ENCODE results near the gene NUAK2.
A peak's percentile ranks its signal among the peaks of the same experiment; 100 is the strongest.
"Not testable (repeated sequence)": the region's sequence is repeated elsewhere in the genome, so short reads cannot be mapped to it uniquely, and the experiment has no call there.

The NUAK2 gene

DNA sequence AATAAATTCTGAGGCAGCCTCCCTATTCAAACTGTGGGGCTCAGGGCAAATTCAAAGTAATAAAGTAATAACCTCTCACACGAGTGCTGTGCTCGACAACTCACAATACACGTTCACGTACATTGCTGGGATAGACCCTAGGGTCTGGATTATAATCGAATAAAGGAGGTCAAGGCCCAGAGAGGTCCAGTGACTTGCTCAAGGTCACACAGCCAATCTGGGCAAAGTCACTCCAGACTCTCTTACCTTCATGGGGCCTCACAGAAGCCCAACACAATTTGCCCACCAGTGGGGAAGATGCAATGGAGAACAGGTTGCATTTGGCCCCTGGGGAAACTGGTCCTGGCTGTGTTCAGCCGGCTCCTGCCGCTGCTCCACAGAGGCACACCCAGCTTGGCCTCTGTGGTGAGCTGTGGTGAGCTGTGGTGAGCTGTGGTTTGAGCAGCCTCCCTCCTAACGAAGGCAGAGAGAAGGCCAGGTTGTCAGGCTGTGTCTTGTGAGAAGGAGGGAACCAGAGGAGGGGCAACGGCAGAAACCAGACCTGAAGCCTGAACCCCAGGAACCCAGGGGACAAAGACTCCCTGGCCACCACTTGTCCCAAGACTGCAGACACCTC lies 35.1 kb downstream of the NUAK2 start:
- H3K4me1 Mint-ChIP-seq, result peaks cover 64% of the 10 kb centered on the region
- no peak overlapping the region for H3K4me3 Mint-ChIP-seq
- H3K36me3 Mint-ChIP-seq (ENCODE audit: low read depth), result no peaks in the 10 kb centered on the region

DNA sequence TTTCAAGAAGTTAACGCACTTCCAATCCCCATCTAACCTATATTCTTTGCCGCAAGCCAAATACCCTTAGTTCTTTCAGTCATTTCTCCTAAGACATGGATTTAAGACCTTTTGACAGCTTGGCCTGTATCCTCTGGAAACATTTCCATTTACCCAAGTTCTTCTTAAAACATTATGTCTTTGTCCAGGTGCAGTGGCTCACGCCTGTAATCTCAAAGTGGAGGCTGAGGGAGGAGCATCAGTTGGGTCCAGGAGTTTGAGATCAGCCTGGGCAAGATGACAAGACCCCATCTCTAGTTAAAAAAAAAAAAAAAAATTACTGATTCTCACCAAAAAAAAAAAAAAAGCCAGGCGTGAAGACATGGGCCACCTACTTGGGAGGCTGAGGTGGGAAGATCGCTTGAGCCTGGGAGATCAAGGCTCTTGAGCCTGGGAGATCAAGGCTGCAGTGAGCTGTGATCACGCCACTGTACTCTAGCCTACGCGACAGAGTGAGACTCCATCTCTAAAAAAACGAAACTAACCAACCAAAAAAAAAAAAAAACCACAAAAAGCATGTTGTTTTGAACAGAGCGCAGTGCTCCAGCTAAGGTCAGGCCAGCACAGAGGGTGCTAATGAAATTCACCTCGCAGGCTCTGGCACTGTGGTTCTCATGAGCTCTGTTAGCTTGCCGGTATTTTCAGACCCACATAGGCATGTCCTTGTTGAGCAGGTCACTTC lies 36.0 kb downstream of the NUAK2 start:
- Mint-ChIP-seq H3K27ac (peak overlapping the region; percentile 82), H3K36me3 (ENCODE audit: low read depth) (no peaks in the 10 kb centered on the region), H3K27me3 (ENCODE audit: low read depth, poor library complexity) (peaks cover 3% of the 10 kb centered on the region), H3K9me3 (no peaks in the 10 kb centered on the region), H3K4me1 (peaks cover 64% of the 10 kb centered on the region), H3K4me3 (no peak overlapping the region)
- TF ChIP-seq, protein P1, sequence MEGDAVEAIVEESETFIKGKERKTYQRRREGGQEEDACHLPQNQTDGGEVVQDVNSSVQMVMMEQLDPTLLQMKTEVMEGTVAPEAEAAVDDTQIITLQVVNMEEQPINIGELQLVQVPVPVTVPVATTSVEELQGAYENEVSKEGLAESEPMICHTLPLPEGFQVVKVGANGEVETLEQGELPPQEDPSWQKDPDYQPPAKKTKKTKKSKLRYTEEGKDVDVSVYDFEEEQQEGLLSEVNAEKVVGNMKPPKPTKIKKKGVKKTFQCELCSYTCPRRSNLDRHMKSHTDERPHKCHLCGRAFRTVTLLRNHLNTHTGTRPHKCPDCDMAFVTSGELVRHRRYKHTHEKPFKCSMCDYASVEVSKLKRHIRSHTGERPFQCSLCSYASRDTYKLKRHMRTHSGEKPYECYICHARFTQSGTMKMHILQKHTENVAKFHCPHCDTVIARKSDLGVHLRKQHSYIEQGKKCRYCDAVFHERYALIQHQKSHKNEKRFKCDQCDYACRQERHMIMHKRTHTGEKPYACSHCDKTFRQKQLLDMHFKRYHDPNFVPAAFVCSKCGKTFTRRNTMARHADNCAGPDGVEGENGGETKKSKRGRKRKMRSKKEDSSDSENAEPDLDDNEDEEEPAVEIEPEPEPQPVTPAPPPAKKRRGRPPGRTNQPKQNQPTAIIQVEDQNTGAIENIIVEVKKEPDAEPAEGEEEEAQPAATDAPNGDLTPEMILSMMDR (IDR thresholded peaks at IDR 0.05), result no peak
- DNase-seq, result no peak

More for the DNA sequence above, 35.1 kb downstream of the NUAK2 start:
- no peak overlapping the region for H3K27ac Mint-ChIP-seq
- no peak for DNase-seq
- no peaks in the 10 kb centered on the region for H3K9me3 Mint-ChIP-seq
- TF ChIP-seq, protein P1 (IDR thresholded peaks at IDR 0.05), result no peak
- peaks cover 3% of the 10 kb centered on the region for H3K27me3 Mint-ChIP-seq (ENCODE audit: low read depth, poor library complexity)

DNA sequence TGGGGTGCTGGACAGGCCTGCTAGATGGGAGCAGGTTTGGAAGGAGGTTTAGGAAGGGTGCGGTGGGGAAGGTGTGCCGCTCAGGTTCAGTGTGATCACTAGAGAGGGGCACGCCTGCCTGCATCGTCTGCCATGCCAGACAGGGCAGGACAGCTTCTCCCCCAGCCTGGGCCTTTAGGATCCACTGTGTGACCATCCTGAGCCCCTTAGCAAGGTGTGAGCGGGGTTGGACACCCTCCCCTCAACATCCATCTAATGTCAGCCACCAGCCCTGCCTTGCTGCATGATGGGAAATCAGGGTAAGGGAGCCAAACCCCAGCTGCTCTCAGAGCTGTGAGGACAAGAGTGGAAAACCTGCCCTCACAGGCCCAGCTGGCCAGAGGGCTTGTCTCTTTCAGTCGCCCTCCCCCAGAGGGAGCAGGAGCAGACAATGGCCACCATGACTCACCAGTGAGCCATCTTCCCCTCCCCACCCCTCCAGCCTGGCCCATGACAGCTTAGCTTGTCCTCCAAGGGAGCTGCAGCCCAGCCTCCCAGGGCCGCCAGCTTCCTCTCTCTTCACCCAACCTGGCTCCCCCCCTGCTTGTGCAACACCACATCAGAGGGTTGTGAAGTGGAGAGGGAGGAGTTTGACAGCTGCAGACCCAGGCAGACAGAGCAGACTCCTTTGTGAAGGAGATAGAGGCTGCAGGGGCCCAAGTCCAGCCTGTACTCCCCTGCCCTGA lies 37.0 kb downstream of the NUAK2 start:
- Mint-ChIP-seq H3K27me3 (ENCODE audit: low read depth, poor library complexity) (peaks cover 3% of the 10 kb centered on the region), H3K4me1 (peaks cover 61% of the 10 kb centered on the region), H3K4me3 (no peak overlapping the region)

DNA sequence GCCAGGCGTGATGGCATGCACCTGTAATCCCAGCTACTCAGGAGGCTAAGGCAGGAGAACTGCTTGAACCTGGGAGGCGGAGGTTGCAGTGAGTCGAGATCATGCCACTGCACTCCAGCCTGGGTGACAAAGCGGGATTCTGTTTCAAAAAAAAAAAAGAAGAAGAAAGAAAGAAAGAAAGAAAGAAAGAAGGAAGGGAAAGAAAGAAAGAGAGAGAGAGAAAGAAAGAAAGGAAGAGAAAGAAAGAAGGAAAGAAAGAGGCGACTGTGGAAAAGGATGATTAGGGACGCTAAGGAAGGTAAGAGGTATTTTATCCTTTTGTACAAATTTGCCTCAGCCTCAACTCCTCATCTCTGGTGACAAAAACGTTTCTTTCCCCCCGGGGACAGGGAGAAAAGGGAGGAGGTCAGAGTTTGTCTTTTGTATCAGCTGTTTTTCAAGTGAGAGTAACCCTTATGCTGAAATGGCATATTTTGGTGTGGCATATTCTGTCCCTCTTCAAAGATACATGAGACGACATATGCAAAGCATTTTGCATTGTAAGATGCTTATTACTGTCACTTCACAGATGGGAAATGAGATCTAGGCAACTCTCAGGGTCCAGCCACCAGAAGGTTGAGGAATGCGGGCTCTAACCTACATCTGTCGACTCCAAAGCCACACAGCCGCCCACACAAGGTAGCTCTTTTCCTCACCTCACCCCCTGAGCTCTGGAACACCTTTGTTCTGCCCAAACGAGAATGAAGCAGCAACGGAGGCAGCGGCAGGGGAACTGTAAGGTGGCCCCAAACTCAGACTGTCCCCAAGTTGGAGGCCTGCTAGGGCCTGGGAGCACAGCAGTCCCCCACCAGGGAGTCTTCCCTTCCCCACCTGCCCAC lies 38.0 kb downstream of the NUAK2 start:
- DNase-seq, result no peak
- Mint-ChIP-seq H3K27me3 (ENCODE audit: low read depth, poor library complexity) (peaks cover 3% of the 10 kb centered on the region), H3K27ac (peak overlapping the region; percentile 36), H3K4me3 (no peak overlapping the region), H3K36me3 (ENCODE audit: low read depth) (no peaks in the 10 kb centered on the region), H3K4me1 (peaks cover 64% of the 10 kb centered on the region), H3K9me3 (no peaks in the 10 kb centered on the region)
- TF ChIP-seq, protein P1 (IDR thresholded peaks at IDR 0.05), result no peak

More for the DNA sequence above, 37.0 kb downstream of the NUAK2 start:
- TF ChIP-seq, protein P1 (IDR thresholded peaks at IDR 0.05), result no peak
- DNase-seq, result peak; percentile 41
- no peaks in the 10 kb centered on the region for H3K36me3 Mint-ChIP-seq (ENCODE audit: low read depth)
- H3K27ac Mint-ChIP-seq, result peak overlapping the region; percentile 82
- H3K9me3 Mint-ChIP-seq, result no peaks in the 10 kb centered on the region

DNA sequence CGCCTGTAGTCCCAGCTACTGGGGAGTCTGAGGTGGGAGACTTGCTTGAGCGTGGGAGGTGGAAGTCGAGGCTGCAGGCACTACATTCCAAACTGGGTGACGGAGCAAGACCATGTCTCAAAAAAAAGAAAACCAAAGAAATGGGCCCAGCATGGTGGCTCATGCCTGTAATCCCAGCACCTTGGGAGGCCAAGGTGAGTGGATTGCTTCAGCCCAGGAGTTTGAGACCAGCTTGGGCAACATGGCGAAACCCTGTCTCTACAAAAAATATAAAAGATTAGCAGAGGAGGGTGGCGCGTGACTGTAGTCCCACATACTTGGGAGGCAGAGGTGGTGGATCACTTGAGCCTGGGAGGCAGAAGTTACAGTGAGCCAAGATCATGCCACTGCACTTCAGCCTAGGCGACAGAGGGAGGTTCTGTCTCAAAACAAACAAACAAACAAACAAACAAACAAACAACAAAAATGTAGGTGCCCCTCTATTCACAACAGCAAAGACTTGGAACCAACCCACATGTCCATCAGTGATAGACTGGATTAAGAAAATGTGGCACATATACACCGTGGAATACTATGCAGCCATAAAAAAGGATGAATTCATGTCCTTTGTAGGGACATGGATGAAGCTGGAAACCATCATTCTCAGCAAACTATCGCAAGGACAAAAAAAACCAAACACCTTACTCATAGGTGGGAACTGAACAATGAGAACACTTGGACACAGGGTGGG lies 40.7 kb downstream of the NUAK2 start:
- not testable (repeated sequence) for H3K4me3 Mint-ChIP-seq; H3K36me3 Mint-ChIP-seq (ENCODE audit: low read depth); DNase-seq; H3K9me3 Mint-ChIP-seq; H3K27me3 Mint-ChIP-seq (ENCODE audit: low read depth, poor library complexity); H3K27ac Mint-ChIP-seq
- peaks cover 46% of the 10 kb centered on the region for H3K4me1 Mint-ChIP-seq

All from nephron progenitor cell (in vitro differentiated cells).